GM06990 (cell line): ENCODE measurements around the gene C11orf21.

Experiments used
- DNase-seq: peaks from one replicate; pipeline ENCODE4 v3.0.0-alpha.2; 2011; ENCODE audit not compliant: insufficient read length; ENCODE audit errors: extremely low read depth
- H3K27me3 ChIP-seq: replicated peaks from 2 replicates; pipeline ENCODE4 v1.6.0; 2011; ENCODE audit warnings: low read length; ENCODE audit not compliant: control insufficient read depth, insufficient read depth
- H3K36me3 ChIP-seq: 2 replicates; pipeline ENCODE4 v1.5.1; 2011; ENCODE audit warnings: low read length; ENCODE audit not compliant: control insufficient read depth, insufficient read depth
- H3K4me3 ChIP-seq: replicated peaks from 2 replicates; pipeline ENCODE4 v1.5.1; 2011; ENCODE audit warnings: low read depth, mild to moderate bottlenecking, control low read depth, low read length
- TF ChIP-seq, protein P1 (sequence below): IDR thresholded peaks from 2 replicates; pipeline ENCODE4 v1.5.1; 2011; ENCODE audit warnings: low read length, control low read depth, mild to moderate bottlenecking, inconsistent platforms; ENCODE audit not compliant: insufficient read depth, poor library complexity, severe bottlenecking

The C11orf21 gene

DNA sequence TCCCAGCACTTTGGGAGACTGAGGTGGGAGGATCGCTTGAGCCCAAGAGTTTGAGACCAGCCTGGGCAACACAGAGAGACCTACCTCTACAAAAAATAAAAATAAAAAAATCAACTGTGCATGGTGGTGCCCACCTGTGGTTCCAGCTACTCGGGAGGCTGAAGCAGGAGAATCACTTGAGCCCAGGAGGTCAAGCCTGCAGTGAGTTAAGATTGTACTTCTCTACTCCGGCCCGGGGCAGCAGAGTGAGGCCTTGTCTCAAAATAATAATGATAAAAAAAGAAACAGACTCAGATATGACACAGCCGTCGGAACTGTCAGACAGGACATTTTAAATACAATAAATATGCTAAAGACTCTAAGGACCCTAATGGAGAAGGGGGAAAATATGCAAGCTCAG is 49.7 kb downstream of the C11orf21 start:
- no peak for DNase-seq
- H3K27me3 ChIP-seq: no peaks in the 10 kb centered on the region
- no peaks in the 10 kb centered on the region for H3K36me3 ChIP-seq
- H3K4me3 ChIP-seq: no peak overlapping the region
- TF ChIP-seq, protein P1, sequence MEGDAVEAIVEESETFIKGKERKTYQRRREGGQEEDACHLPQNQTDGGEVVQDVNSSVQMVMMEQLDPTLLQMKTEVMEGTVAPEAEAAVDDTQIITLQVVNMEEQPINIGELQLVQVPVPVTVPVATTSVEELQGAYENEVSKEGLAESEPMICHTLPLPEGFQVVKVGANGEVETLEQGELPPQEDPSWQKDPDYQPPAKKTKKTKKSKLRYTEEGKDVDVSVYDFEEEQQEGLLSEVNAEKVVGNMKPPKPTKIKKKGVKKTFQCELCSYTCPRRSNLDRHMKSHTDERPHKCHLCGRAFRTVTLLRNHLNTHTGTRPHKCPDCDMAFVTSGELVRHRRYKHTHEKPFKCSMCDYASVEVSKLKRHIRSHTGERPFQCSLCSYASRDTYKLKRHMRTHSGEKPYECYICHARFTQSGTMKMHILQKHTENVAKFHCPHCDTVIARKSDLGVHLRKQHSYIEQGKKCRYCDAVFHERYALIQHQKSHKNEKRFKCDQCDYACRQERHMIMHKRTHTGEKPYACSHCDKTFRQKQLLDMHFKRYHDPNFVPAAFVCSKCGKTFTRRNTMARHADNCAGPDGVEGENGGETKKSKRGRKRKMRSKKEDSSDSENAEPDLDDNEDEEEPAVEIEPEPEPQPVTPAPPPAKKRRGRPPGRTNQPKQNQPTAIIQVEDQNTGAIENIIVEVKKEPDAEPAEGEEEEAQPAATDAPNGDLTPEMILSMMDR: no peak

DNA sequence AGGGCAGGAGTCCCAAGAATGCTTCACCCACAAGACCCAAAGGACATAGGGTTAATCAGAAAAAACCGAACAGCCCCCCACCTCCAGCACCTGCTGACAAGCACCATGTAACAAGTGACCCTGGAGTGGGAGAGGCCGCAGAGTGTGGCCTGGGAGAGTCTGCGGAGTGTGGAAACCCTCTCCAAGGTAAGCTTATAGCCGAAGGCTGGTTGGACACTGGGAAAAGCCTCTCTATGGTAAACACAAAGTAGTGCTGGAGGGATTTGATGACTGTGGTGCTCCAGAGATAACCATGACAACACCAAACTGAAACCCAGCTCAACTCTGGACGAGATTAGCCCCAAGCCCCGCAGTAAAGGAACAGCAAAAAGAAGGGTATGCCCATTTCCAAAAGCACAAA is 50.6 kb downstream of the C11orf21 start:
- TF ChIP-seq, protein P1: no peak
- Histone ChIP-seq H3K36me3 (no peaks in the 10 kb centered on the region), H3K27me3 (no peaks in the 10 kb centered on the region), H3K4me3 (no peak overlapping the region)
- no peak for DNase-seq

DNA sequence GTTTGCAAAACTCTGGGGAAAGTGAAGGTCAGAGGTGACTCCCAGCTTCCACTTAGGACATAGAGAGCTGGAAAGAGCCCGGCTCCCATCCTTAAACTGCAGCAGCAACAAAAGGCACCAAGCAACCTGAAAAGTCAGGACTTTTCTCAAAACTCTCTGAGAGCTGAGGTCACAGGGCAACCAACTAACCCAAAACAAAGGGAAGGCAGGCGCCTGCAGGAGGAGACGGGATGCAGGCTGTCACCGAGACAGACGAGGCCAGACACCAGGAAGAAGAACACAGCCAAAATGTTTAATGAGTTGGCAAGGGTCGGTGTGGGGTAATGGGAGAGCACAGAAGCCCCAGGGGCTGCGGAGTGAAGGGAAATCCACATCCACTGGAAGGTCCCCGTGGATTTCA is 51.2 kb downstream of the C11orf21 start:
- no peaks in the 10 kb centered on the region for H3K36me3 ChIP-seq
- TF ChIP-seq, protein P1: no peak
- H3K4me3 ChIP-seq: no peak overlapping the region
- H3K27me3 ChIP-seq: no peaks in the 10 kb centered on the region
- no peak for DNase-seq

DNA sequence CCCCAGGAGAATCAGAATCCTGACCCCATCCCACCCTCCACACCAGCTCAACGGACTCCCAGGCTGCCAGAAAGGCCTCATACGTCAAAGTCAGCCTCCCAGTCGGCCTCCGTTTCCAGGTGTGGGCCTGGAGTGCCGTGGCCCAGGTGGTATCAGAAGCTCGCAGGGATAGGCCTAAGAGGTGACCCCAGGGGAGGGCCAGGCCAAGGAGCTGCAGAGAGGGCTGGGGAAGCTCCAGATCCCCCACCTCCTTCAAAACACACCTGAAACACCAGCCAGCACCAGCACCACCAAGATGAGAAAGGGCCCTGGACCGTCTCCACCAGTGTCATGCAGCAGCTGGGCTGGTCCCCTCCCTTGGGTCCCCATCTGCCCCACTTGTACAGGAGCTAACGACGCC is 51.7 kb downstream of the C11orf21 start:
- no peaks in the 10 kb centered on the region for H3K27me3 ChIP-seq
- no peaks in the 10 kb centered on the region for H3K36me3 ChIP-seq
- DNase-seq: no peak
- no peak overlapping the region for H3K4me3 ChIP-seq
- TF ChIP-seq, protein P1: no peak

DNA sequence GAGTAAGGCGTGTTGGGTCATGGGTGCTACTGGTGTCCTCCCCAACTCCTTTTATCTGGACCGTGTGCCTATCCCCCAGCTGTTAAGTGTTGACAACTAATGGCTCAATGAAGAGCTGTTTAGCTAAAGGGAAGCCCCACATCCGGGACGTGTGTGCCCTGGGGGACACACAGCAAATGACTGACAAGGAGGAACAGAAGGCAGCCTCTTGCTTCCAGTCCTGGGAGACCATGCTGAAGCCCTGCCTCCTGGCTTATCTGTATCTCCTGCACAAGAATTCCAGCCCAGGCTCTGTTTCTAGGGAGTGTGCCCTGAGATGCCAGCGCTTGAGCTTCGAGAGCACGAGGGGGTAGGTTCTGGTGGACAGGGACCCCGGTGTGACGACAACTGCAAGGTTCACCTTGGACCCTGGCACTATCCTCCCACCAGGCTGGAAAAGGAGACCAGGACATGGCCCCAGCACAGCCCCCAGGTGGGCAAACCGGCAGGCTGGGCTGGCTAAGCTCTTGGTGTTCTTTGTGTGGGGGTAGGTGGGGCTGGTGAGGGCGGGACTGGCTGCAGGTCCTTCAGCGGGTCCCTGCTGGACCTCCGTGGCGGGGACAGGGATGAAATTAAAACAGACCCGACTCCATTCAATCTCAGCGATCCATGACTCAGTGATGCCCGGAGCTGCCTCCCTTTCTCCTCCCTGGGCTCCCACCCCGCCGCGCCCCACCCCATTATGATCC is 52.4 kb downstream of the C11orf21 start:
- H3K4me3 ChIP-seq: no peak overlapping the region
- H3K36me3 ChIP-seq: no peaks in the 10 kb centered on the region
- DNase-seq: no peak

More for the DNA sequence above, 52.4 kb downstream of the C11orf21 start:
- TF ChIP-seq, protein P1: no peak
- H3K27me3 ChIP-seq: no peaks in the 10 kb centered on the region
